ENCODE measurements around the gene KRT73. TPM values are rescaled to one million over a fixed set of nuclear protein-coding genes. Genes with fewer than 3 reads are reported as not detected.
A peak's percentile ranks its signal among the peaks of the same experiment; 100 is the strongest.

The KRT73 gene
- total RNA-seq, 1 experiment from 2014 or later = not detected

- DNase-seq = peak; percentile 7
- Histone ChIP-seq H3K4me2 (ENCODE audit: insufficient read depth, insufficient read length, low read length) (no peak overlapping the region), H3K27me3 (ENCODE audit: insufficient read depth, low read length) (no peaks in the 10 kb centered on the region), H3K14ac (ENCODE audit: insufficient read depth, low read length) (no peak overlapping the region), H2BK15ac (ENCODE audit: low read depth, low read length) (no peak overlapping the region), H4K20me1 (ENCODE audit: control insufficient read depth, insufficient read depth, insufficient read length) (no peaks in the 10 kb centered on the region), H3K9me3 (ENCODE audit: control insufficient read depth, low read depth, low read length) (no peaks in the 10 kb centered on the region), H2AFZ (ENCODE audit: low read length) (no peak overlapping the region), H3K23me2 (ENCODE audit: insufficient read length, low read depth, low read length, poor library complexity, severe bottlenecking) (no peaks in the 10 kb centered on the region), H3K4me1 (ENCODE audit: insufficient read depth, low read length) (no peaks in the 10 kb centered on the region), H3K9ac (ENCODE audit: extremely low read depth, insufficient read length, low read length) (no peak overlapping the region), H2BK12ac (ENCODE audit: insufficient read length, low read depth, low read length) (no peak overlapping the region), H3K4ac (ENCODE audit: low read depth, low read length) (no peak overlapping the region), H3K18ac (ENCODE audit: insufficient read length, low read depth, low read length) (no peak overlapping the region), H2BK20ac (ENCODE audit: low read depth, low read length, poor library complexity, severe bottlenecking) (no peak overlapping the region), H3K56ac (ENCODE audit: insufficient read length, low read depth, low read length) (no peak overlapping the region), H3T11ph (ENCODE audit: low read length) (no peak overlapping the region), H4K91ac (ENCODE audit: insufficient read length, low read depth, low read length) (no peak overlapping the region), H4K8ac (replicated peaks; ENCODE audit: insufficient read length, low read depth, low read length) (no peak overlapping the region), H4K5ac (ENCODE audit: insufficient read length, low read depth, low read length) (no peak overlapping the region), H2BK120ac (ENCODE audit: low read depth, low read length, poor library complexity, severe bottlenecking) (no peak overlapping the region), H2BK5ac (ENCODE audit: insufficient read length, low read length) (no peak overlapping the region), H3K79me2 (ENCODE audit: insufficient read depth, low read length) (no peaks in the 10 kb centered on the region), H3K23ac (ENCODE audit: insufficient read length, low read depth, low read length) (no peak overlapping the region), H3K27ac (ENCODE audit: insufficient read length, low read depth, low read length) (no peak overlapping the region), H3K79me1 (ENCODE audit: insufficient read depth, low read depth, low read length, poor library complexity, severe bottlenecking) (no peaks in the 10 kb centered on the region), H2AK5ac (ENCODE audit: insufficient read length, low read length) (no peak overlapping the region)
- Mint-ChIP-seq H3K27me3 (ENCODE audit: low read depth) (peaks cover 31% of the 10 kb centered on the region), H3K4me3 (no peak overlapping the region), H3K9me3 (no peaks in the 10 kb centered on the region), H3K36me3 (ENCODE audit: insufficient read depth in 1 of 3, low read depth in 3 of 3) (no peaks in the 10 kb centered on the region), H3K4me1 (no peaks in the 10 kb centered on the region), H3K27ac (no peak overlapping the region)
- no peak for TF ChIP-seq CTCF (conservative IDR thresholded peaks at IDR 0.05)
- no CpG with 5 or more reads among the region's 12 CpGs for WGBS (ENCODE audit: extremely low coverage, insufficient read length, low lambda C conversion rate)
Observed at GRCh38 chr12:52600475-52600874, 17.9 kb downstream of the KRT73 start.
